Smooth muscle cell (in vitro differentiated cells): ENCODE data around the gene SDR42E2. TPM values are rescaled to one million over a fixed set of nuclear protein-coding genes. Genes with fewer than 3 reads are reported as not detected.

Source experiments
- DNase-seq: peaks from one replicate; lab custom pipeline; 2025; ENCODE audit not compliant: unreplicated experiment; lab: John Stamatoyannopoulos, UW
- H2AFZ ChIP-seq: fragments of 200-600 bp; sonication (generic); 2 replicates; pipeline ENCODE4 v1.6.0; 2016; ENCODE audit warnings: antibody characterized with exemption, low read depth, mild to moderate bottlenecking
- H3F3A ChIP-seq: fragments of 200-600 bp; sonication (generic); 2 replicates; pipeline ENCODE4 v1.6.0; 2017; ENCODE audit warnings: antibody characterized with exemption, low read depth
- H3K27ac ChIP-seq: fragments of 200-600 bp; sonication (generic); 2 replicates; pipeline ENCODE4 v1.5.1; 2016; ENCODE audit warnings: low read depth, mild to moderate bottlenecking
- H3K27me3 ChIP-seq: fragments of 200-600 bp; sonication (generic); 2 replicates; pipeline ENCODE4 v1.6.1; 2016; ENCODE audit warnings: low read depth, mild to moderate bottlenecking
- H3K36me3 ChIP-seq: fragments of 200-600 bp; sonication (generic); 2 replicates; pipeline ENCODE4 v1.5.1; 2016; ENCODE audit warnings: low read depth
- H3K4me1 ChIP-seq: fragments of 200-600 bp; sonication (generic); 2 replicates; pipeline ENCODE4 v1.5.1; 2016; ENCODE audit warnings: low read depth
- H3K4me2 ChIP-seq: fragments of 200-600 bp; sonication (generic); 2 replicates; pipeline ENCODE4 v1.6.0; 2016; ENCODE audit warnings: mild to moderate bottlenecking
- H3K4me3 ChIP-seq: fragments of 200-600 bp; sonication (generic); 2 replicates; pipeline ENCODE4 v1.5.1; 2016; ENCODE audit warnings: mild to moderate bottlenecking
- H3K79me2 ChIP-seq: fragments of 200-600 bp; sonication (generic); 2 replicates; pipeline ENCODE4 v1.6.0; 2016; ENCODE audit warnings: low read depth, mild to moderate bottlenecking
- H3K9ac ChIP-seq: fragments of 200-600 bp; sonication (generic); 2 replicates; pipeline ENCODE4 v1.6.0; 2016; ENCODE audit warnings: low read depth
- H3K9me3 ChIP-seq: fragments of 200-600 bp; sonication (generic); replicated peaks from 2 replicates; pipeline ENCODE4 v1.5.1; 2016; ENCODE audit warnings: low read depth
- H4K20me1 ChIP-seq: fragments of 200-600 bp; sonication (generic); 2 replicates; pipeline ENCODE4 v1.6.0; 2016; ENCODE audit warnings: low read depth
- CTCF ChIP-seq: fragments of 200-600 bp; sonication (generic); IDR thresholded peaks from 2 replicates; pipeline ENCODE4 v1.5.1; 2017; ENCODE audit warnings: borderline replicate concordance, mild to moderate bottlenecking, antibody characterized with exemption; ENCODE audit not compliant: insufficient read depth, poor library complexity, severe bottlenecking
- WGBS: methylation state at CpG from one replicate; pipeline ENCODE4 v1.1.7; 2016; ENCODE audit warnings: low lambda C conversion rate; 5-methylcytosine and 5-hydroxymethylcytosine counted together
- polyA plus RNA-seq: library from polyadenylated mRNA; unstranded; fragments of >200 nt; fragmentation: Nextera tagmentation; extraction: Ambion mirVana; gene quantifications from 2 replicates; pipeline ENCODE4 v1.2.1, GENCODE V29; 2016
- total RNA-seq: library from RNA; depleted of rRNA; stranded (reverse); fragments of >200 nt; gene quantifications from 2 replicates; pipeline ENCODE4 v1.2.3, GENCODE V29; 2014

The SDR42E2 gene
- total and polyA plus RNA-seq, 2 experiments from 2014 or later: 0.18 TPM; not detected in 1

GRCh38 chr16:22188267-22188594 is 25.9 kb downstream of the SDR42E2 start:
- Histone ChIP-seq H3K27me3 (no peaks in the 10 kb centered on the region), H3K27ac (no peak overlapping the region), H3K9ac (no peak overlapping the region), H3K9me3 (no peaks in the 10 kb centered on the region), H3K4me2 (no peak overlapping the region), H3K79me2 (no peaks in the 10 kb centered on the region), H3K36me3 (no peaks in the 10 kb centered on the region), H3K4me3 (no peak overlapping the region), H3F3A (no peaks in the 10 kb centered on the region), H4K20me1 (no peaks in the 10 kb centered on the region), H3K4me1 (peaks cover 7% of the 10 kb centered on the region), H2AFZ (no peak overlapping the region)
- no peak for DNase-seq
- WGBS: 98% methylated on average over 2 of the region's 2 CpGs
- TF ChIP-seq CTCF: no peak

GRCh38 chr16:22188595-22189442 is 26.5 kb downstream of the SDR42E2 start:
- no peak overlapping the region for H3K4me2 ChIP-seq
- H3K4me1 ChIP-seq: peaks cover 7% of the 10 kb centered on the region
- H4K20me1 ChIP-seq: no peaks in the 10 kb centered on the region
- no peak overlapping the region for H3K9ac ChIP-seq
- no peaks in the 10 kb centered on the region for H3K36me3 ChIP-seq
- WGBS: 50% methylated on average over 8 of the region's 8 CpGs
- no peaks in the 10 kb centered on the region for H3K9me3 ChIP-seq
- no peak overlapping the region for H2AFZ ChIP-seq
- peak; percentile 81 for TF ChIP-seq CTCF
- DNase-seq: peak; percentile 8
- no peaks in the 10 kb centered on the region for H3K27me3 ChIP-seq
- H3K4me3 ChIP-seq: no peak overlapping the region
- no peaks in the 10 kb centered on the region for H3F3A ChIP-seq
- H3K79me2 ChIP-seq: no peaks in the 10 kb centered on the region
- H3K27ac ChIP-seq: no peak overlapping the region

- Histone ChIP-seq H3K27me3 (no peaks in the 10 kb centered on the region), H2AFZ (peak overlapping the region; percentile 86), H3K27ac (peak overlapping the region; percentile 50), H3K4me1 (peaks cover 7% of the 10 kb centered on the region), H3K9ac (no peak overlapping the region), H3K79me2 (no peaks in the 10 kb centered on the region), H4K20me1 (no peaks in the 10 kb centered on the region), H3K4me2 (peak overlapping the region; percentile 93), H3K9me3 (no peaks in the 10 kb centered on the region), H3K4me3 (peak overlapping the region; percentile 65), H3F3A (no peaks in the 10 kb centered on the region), H3K36me3 (no peaks in the 10 kb centered on the region)
- DNase-seq: no peak
- 22% methylated on average over 18 of the region's 18 CpGs for WGBS
- no peak for TF ChIP-seq CTCF
These were observed 27.3 kb downstream of the SDR42E2 start for GRCh38 chr16:22189473-22190080.
